Neural cell (in vitro differentiated cells): Measurements from ENCODE around the gene FOXP3.

Source experiments
- CTCF ChIP-seq: fragments of 450-650 bp; IDR thresholded peaks from 2 replicates; pipeline ENCODE4 v1.5.1; 2014; ENCODE audit warnings: antibody characterized with exemption, mild to moderate bottlenecking, moderate library complexity; ENCODE audit not compliant: poor library complexity, severe bottlenecking
- EZH2 ChIP-seq: fragments of 200-600, 300-800 bp; shearing (Covaris generic), sonication (generic); IDR thresholded peaks from 2 replicates; pipeline ENCODE4 v1.6.1; 2014; ENCODE audit warnings: antibody characterized with exemption, low read length, borderline replicate concordance, mild to moderate bottlenecking; ENCODE audit not compliant: insufficient read depth, poor library complexity, severe bottlenecking
- POLR2AphosphoS5 ChIP-seq: IDR thresholded peaks from 2 replicates; pipeline ENCODE4 v1.6.1; 2012
- RAD21 ChIP-seq: fragments of 450-650 bp; conservative IDR thresholded peaks from 2 replicates; pipeline ENCODE4 v1.6.1; 2014; ENCODE audit warnings: antibody characterized with exemption, mild to moderate bottlenecking, moderate library complexity
- REST ChIP-seq: IDR thresholded peaks from 2 replicates; pipeline ENCODE4 v1.6.1; 2012; ENCODE audit warnings: borderline replicate concordance
- SMC3 ChIP-seq: fragments of 450-650 bp; conservative IDR thresholded peaks from 2 replicates; pipeline ENCODE4 v1.6.1; 2014; ENCODE audit warnings: antibody characterized with exemption, mild to moderate bottlenecking, moderate library complexity; ENCODE audit not compliant: poor library complexity

GRCh38 chrX:49232525-49232924, 32.0 kb downstream of the FOXP3 start:
- TF ChIP-seq POLR2AphosphoS5 (no peak), CTCF (no peak), EZH2 (no peak), REST (no peak), RAD21 (no peak), SMC3 (no peak)
